Glomerular visceral epithelial cell (primary cell): ENCODE data around the gene GNE.
"Not testable (repeated sequence)": the region's sequence is repeated elsewhere in the genome, so short reads cannot be mapped to it uniquely, and the experiment has no call there.

ENCODE experiments used
- DNase-seq: peaks from one replicate; pipeline ENCODE4 v3.0.0-alpha.2; 2016; ENCODE audit errors: extremely low spot score

GNE gene

DNA sequence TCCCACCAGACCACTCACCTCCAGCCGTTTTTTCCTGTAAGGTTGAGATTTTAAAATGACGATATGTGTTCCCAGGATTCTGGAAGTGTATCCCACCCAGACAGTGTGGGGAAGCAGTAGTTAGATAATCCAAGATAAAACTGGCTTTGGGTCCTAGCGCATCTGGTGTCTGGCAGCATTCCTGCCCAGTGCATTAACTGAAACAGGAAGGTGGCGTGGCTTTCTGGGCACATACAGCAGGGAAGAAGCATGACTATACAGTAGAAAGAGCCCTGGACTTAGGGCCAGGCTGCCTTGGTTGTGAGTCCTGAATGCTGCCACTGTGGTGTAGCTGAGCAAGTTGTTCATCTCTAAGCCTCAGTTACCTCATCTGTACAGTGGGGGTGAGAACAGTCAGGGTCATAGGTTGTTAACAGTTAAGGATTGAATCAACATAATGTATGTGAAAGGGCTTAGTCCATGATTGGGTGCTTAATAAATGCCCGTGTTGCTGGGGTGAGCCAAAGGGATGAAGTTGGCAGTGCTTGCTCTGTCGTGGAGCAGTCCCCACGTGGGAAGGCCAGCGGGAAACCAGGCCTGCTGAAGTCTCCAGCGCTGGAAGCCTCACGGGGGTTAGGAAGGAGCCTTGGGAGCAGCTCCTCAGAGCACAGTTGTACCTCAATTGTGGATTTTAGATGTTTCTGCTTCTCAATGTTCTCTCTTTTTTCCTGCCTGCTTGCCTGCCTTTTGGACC is 49.6 kb downstream of the GNE start:
- DNase-seq, result no peak

DNA sequence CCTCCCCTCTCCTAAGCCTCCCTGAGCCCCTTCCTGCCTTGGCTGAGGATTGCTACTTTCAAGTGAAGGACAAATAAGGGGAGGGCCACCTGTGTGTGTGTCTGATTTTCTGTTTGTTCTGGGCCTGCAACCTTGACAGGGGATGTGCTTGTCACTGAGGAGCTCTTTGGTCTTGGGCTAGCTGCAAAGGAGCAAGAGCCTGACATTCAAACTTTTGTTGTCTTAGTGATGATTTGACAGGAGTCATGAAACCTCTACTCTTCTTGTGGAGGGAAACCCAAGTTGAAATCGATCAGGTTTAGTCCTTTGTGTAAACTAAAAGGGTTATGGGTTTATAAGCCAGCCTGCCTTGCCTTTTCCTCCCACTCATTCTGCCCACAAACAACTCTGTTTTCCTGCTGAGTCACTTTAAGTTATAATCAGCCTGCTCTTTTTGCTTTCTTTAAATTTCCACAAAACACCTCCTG is 50.7 kb downstream of the GNE start:
- no peak for DNase-seq

DNA sequence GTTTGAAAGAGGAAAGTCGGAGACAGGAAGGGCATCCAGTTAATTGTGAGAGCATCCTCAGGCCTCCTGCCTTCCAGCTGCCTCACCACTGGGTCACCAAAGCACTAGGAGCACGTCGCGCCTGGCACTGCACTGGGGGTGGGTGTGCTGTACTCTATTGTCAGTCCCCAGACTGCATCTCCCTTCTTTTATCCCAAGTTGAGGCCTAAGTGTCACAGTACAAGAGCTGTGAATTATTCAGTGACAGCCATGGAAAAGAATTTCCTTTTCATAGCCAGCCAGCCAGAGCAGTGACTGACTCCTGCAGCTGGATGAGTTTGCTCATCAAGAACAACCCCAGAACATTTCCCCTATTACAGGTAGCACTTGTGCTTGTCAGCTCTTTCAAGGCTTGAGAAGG is 51.2 kb downstream of the GNE start:
- peak; percentile 61 for DNase-seq

DNA sequence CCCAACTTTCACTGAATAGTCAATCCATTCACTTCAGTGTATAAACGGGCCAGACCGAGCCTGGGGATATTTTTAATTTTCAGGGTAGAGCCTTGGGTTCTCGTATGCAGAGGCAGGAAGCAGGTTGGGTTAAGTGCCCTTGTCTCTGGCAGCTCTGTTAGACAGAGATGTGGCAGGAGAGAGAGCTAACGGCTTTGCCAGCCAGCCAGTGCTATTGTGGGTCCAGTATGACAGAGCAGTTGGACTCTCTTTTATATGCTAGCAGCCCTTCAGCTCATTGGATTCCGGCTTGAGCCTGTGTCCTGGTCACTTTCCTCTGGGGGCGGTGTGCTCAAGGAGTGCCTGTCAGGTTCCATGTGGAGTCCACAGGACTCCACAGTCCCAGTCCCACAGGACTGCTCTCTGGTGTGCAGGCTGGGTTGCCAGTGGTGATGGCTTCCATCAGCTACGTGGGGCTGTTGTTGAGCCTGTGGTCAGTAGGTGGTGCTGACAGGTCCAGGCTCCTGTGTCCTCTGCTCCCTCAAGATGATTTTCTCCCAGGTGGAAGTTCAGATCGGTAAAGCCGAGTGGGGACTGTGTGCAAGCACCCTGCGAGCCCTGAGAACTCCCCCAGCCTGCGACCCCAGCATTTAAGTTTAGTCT is 53.2 kb downstream of the GNE start:
- DNase-seq, result no peak

DNA sequence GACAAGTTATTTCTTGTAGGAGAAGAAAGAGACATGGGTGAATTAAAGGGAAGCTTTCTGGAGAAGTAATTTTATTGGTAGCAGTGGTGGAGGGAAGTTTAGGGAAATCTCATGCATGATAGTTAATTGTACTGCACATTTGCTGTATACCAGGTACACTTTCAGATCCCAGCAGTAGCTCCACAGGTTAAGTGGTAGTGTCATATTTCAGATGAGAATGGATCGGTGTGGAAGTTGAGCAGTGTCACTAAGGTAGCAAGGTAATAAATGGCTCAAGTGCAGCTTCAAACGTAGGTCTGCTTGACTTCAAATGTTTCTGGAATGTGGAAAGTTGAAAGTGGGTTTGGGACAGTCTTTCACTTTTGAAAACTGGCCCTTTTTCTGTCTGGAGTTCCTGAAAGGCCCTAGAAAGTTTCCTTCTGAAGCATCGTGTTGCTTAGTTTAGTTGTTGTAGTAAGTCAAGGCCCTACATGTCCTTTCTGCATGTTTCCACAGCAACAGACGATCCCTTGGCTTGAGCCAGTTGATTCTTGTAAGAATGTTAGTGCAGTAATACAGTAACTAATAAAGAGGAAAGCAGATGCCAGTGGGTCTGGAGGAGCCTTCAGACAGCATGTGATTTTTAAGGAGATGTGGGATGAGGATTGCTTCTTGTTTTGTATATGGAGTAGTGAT is 63.8 kb downstream of the GNE start:
- DNase-seq, result no peak

DNA sequence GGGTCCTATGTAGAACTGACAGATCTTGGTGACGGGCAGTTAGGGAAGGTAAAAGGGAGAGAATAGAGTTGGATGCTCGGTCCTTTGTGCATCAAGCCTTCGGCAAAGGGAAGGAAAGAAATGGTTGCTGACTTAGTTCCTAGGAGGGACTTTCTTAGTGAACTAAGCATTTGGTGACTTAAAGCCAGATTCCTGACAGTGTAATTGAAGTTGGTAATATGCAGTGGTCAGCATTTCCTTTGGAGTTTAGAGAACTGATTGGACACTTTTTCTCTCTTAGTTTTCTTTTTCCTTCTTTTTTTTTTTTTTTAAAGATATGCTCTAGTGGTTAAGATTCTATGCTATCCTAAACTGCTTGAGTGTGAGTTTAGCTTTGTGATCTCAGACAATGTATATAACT is 65.2 kb downstream of the GNE start:
- no peak for DNase-seq

DNA sequence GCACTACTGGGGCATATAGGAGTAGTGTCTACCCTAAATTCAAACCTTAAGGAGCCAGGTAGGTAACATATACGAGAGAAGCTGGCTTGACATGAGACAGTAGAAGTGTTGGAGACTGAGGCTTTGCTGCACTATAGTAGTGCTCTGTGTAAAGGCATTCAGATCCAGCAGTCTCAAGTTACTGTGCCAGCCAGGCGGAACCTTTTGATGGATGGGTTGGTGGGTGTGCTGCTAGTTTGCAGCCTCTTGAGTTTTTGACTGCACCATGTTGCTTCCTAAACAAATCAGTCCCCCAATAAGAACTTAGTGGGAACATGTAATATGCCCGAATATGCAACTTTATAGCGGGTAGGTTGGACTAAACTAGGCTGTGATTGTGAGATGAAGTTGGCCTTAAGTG is 66.1 kb downstream of the GNE start:
- DNase-seq, result peak; percentile 51

DNA sequence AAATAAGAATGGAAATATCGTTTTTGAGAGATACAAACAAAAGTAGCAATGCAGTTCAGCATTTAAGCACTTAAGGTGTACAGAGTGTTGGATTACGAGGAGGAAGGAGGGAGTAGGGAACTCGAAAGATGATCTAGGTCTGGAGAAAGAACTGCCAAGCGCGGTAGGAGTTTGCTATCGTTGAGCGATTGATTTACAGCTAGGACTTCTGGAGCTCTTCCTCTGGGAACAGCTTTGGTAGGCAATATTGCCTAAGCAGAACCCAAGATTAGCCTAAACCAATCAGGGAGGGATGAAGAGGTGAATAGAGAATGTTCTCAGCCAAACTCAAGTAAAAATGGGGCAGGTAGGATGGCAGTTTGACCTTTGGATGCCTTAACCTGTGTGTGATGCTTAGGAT is 66.6 kb downstream of the GNE start:
- no peak for DNase-seq

DNA sequence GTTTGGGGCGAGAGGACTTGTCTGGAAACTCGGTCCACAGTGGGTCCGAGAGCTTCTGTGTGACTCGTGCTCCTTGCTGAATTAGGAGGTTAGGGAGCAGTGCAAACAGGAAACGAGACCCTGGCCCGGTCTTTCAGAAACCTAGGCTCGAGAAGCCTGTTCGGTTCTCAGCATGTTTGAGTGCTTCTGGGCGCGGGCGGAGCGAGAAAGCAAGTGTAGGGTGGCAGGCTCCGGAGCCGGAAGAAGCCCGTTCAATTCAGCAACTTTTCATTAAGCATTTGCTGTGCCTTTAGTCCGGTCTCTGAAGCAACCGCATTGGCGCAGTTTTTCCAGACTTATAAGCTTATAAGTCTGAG is 67.0 kb downstream of the GNE start:
- peak; percentile 34 for DNase-seq

DNA sequence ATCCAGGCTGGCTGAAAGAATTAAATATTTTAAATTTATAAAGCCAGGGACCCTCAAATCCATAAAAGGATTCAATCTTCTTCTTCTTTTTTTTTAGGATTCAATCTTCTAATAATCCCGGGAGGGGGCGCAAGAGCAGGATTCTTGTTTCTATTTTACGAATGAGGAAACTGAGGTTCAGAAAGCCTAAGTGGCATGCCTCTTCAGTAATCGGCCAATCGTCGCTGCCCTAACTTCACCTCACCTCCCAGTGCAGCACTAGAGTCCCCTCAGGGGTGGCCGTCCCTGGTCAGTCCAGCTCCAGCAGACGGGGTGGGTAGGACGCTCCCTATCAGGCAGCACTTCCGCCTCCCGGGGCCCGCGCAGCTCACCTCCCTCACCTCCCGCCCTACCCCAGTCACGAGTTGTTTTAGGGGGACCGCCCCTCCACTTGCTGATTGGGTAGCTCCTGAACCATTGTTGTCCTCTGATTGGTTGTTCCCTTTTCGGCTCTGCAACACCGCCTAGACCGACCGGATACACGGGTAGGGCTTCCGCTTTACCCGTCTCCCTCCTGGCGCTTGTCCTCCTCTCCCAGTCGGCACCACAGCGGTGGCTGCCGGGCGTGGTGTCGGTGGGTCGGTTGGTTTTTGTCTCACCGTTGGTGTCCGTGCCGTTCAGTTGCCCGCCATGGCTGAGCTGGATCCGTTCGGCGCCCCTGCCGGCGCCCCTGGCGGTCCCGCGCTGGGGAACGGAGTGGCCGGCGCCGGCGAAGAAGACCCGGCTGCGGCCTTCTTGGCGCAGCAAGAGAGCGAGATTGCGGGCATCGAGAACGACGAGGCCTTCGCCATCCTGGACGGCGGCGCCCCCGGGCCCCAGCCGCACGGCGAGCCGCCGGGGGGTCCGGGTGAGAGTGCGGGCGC is 67.6 kb downstream of the GNE start, which contains the start of gene CLTA:
Gene CLTA, plus strand, starts transcription at position 534 of the 902 bp plus-strand sequence. Its CDS starts 136 bp downstream, at position 670.
- DNase-seq, result peak; percentile 99

DNA sequence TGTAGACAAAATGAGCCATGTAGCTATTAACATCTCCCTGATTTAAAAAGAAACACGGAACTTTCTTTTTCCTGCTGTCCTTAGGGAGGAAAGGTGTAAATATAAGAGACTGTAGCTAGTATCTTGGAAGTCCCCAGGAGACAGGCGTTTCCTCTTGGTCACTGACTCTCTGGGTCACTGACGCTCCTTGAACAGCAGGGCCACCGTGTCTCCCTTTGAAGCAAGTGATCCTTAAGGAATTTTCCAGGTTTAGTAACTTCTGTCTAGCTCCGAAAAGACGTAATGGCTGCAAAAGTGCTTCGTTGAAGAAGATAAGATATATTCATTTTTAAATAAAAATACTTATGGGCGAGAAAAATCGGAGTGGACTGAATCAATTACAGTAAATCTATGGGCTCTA is 68.3 kb downstream of the GNE start:
- no peak for DNase-seq

DNA sequence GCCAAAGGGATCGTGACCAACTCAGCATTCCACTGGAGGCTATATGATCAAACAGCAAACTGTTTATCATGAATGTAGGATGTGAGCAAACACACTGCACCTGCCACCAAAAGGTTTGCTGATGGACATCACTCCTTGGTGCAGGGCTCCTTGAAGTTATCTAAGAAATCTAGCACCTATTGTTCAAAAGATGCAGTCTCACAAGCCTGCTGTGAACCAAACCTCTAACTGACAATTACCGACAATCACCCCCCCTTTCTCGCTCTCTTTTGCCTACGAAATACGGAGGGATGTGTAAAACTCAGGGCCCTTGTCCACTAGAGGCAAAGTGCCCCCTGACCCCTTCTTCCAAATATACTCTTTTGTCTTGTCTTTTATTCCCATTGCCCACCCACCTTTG is 70.0 kb downstream of the GNE start:
- DNase-seq, result no peak

DNA sequence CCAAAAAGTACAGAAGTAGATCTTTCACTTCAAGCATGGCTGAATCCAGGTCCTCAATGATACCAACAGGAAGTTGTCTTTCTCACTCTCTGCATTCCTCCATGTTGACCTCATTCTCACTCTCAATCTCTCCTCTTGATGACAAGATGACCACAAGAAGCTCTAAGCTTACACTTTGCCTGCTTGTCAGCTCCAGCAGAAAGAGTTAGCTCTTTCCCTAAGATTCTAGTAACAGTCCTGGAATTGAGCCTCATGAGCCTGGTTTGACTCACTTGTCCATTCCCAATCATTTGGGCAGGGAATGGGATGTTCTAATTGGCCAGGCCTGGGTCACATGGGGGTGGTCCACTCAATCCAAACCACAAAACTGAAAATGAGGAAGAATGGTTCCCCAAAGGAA is 70.8 kb downstream of the GNE start:
- DNase-seq, result peak; percentile 90

DNA sequence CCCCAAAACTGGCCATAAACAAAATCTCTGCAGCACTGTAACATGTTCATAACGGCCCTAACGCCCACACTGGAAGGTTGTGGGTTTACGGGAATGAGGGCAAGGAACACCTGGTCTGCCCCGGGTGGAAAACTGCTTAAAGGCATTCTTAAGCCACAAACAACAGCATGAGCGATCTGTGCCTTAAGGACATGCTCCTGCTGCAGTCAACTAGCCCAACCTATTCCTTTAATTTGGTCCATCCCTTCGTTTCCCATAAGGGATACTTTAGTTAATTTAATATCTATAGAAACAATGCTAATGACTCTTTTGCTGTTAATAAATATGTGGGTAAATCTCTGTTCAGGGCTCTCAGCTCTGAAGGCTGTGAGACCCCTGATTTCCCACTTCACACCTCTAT is 78.0 kb downstream of the GNE start:
- DNase-seq, result not testable (repeated sequence)

DNA sequence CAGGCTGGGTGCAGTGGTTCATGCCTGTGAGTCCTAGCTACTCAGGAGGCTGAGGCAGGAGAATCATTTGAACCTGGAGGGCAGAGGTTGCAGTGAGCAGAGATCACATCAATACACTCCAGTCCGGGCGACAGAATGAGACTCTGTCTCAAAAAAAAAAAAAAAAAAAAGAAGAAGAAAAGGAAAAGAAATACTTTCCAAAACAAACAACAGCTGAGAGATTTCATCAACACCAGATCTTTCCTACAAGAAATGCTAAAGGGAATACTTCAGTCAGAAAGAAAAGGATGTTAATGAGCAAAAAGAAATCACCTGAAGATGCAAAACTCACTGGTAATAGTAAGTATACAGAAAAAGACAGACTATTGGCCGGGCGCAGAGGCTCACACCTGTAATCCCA is 80.7 kb downstream of the GNE start:
- no peak for DNase-seq

DNA sequence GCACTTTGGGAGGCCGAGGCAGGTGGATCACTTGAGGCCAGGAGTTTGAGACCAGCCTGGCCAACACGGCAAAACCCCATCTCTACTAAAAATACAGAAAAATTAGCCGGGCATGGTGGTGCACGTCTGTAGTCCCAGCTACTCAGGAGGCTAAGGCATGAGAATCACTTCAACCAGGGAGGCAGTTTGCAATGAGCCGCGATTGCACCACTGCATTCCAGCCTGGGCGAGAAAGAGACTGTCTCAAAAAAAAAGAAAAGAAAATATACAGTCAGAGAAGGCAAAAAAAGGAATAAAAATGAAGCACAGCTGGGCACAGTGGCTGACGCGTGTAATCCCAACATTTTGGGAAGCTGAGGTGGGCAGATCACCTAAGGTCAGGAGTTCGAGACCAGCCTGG is 81.8 kb downstream of the GNE start:
- not testable (repeated sequence) for DNase-seq

DNA sequence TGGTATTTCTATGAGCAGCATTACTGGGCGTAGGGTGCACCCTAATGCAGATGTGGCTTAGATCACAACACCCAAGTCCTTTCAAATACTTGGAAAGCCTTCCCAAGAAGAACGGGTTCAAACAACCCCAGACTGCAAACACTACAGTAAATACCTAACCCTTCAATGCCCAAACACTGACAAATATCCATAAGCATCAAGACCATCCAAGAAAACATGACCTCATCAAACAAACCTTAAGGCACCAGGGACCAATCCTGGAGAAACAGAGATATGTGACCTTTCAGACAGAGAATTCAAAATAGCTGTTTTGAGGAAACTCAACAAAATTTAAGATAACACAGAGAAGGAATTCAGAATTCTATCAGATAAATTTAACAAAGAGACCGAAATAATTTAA is 83.0 kb downstream of the GNE start:
- not testable (repeated sequence) for DNase-seq

DNA sequence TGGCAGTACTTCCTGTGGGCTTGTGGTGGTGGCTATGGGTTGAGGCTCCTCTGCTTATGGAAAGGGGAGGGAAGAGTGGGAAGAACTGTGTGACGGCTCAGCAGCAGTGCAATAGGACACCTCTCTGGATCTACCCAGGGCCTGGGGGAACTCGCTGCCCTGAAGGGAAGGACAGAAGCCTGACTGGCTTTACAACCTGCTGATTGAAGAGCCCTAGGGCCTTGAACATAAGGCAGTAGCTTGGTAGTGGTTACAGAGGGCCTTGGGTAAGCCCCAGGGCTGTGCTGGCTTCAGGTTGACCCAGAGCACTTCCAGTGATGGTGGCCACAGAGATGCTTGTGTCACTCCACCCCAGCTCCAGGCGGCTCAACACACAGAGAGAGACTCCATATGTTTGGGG is 83.5 kb downstream of the GNE start:
- no peak for DNase-seq

DNA sequence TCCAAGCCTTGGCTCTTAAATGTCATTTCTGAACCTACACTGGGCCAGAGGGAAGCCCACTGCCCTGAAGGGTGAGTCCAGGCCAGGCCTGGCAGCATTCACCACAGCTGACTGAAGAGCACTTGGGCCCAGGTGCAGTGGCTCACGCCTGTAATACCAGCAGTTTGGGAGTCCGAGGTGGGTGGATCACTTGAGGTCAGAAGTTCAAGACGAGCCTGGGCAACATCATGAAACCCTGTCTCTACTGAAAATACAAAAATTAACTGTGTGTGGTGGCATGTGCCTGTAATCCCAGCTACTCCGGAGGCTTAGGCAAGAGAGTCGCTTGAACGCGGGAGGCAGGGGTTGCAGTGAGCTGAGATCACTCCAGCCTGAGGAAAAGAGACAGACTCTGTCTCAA is 84.0 kb downstream of the GNE start:
- no peak for DNase-seq

DNA sequence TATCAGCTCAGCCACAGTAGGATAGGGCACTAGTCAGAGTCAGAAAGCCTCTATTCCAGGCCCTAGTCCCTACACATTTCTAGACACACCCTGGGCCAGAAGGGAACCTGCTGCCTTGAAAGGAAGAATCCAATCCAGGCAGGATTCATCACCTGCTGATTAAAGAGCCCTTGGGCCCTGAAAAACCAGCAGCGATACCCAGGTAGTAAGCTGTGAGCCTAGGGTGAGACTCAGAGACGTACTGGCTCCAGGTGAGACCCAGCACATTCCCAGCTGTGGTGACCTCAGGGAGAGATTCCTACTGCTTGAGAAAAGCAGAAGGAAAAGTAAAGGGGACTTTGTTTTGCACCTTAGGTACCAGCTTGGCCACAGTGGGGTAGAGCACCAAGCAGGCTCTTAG is 84.4 kb downstream of the GNE start:
- no peak for DNase-seq

DNA sequence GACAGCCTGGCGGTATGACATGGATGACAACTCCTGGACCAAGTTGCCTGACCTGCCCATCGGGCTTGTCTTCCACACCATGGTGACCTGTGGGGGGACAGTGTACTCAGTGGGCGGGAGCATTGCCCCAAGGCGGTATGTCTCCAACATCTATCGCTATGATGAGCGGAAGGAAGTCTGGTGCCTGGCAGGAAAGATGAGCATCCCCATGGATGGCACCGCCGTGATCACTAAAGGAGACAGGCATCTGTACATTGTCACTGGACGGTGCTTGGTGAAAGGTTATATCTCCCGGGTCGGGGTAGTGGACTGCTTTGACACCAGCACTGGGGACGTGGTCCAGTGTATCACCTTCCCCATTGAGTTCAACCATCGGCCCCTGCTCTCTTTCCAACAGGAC is 87.7 kb downstream of the GNE start:
- no peak for DNase-seq

DNA sequence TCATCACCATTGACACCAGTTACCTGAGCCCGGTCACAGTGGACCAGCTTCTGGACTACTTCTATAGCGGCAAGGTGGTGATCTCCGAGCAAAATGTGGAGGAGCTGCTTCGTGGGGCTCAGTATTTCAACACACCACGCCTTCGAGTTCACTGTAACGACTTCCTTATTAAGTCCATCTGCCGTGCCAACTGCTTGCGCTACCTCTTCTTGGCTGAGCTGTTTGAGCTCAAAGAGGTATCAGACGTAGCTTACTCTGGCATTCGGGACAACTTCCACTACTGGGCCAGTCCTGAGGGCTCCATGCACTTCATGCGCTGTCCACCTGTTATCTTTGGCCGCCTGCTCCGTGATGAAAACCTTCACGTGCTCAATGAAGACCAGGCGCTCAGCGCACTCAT is 88.5 kb downstream of the GNE start:
- no peak for DNase-seq
